ENCODE data around the gene RALGDS.

- TF ChIP-seq, protein P1, sequence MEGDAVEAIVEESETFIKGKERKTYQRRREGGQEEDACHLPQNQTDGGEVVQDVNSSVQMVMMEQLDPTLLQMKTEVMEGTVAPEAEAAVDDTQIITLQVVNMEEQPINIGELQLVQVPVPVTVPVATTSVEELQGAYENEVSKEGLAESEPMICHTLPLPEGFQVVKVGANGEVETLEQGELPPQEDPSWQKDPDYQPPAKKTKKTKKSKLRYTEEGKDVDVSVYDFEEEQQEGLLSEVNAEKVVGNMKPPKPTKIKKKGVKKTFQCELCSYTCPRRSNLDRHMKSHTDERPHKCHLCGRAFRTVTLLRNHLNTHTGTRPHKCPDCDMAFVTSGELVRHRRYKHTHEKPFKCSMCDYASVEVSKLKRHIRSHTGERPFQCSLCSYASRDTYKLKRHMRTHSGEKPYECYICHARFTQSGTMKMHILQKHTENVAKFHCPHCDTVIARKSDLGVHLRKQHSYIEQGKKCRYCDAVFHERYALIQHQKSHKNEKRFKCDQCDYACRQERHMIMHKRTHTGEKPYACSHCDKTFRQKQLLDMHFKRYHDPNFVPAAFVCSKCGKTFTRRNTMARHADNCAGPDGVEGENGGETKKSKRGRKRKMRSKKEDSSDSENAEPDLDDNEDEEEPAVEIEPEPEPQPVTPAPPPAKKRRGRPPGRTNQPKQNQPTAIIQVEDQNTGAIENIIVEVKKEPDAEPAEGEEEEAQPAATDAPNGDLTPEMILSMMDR (IDR thresholded peaks at IDR 0.05) = no peak
- no peak for TF ChIP-seq EZH2 (IDR thresholded peaks at IDR 0.05; ENCODE audit: borderline replicate concordance, insufficient read depth, low read depth, low read length, poor library complexity, severe bottlenecking)
Observed at GRCh38 chr9:133165452-133165730, 44.4 kb upstream of the RALGDS start.
